ENCODE results near the gene LARP1. TPM values are rescaled to one million over a fixed set of nuclear protein-coding genes. Genes with fewer than 3 reads are reported as not detected.

LARP1 gene
- total and polyA plus RNA-seq, 9 of the 15 experiments (the other 6 are each of a cell fraction or from before 2014, with no cell fraction given), result 22.6 to 300 (median 92.0) TPM

- H3K9ac ChIP-seq (ENCODE audit: insufficient read depth in 1 of 2, low read depth in 2 of 2, low read length in 2 of 2), result peak overlapping the region in 1 of 2 experiments; percentile 47; a peak in 1 of 4 replicates
- H2AFZ ChIP-seq (ENCODE audit: low read depth, low read length), result no peak overlapping the region
- peaks cover 98% of the 10 kb centered on the region for H3K79me2 ChIP-seq (ENCODE audit: control insufficient read depth, insufficient read depth, low read length)
- ChIA-PET POLR2A (interaction anchor here (0.9 to 5.7 kb wide), 8 partner anchors 7 to 88 kb away, joined by 3 to 53 read pairs (median 6); no protein-coding TSS in a partner anchor), CTCF (ENCODE audit: low intra/inter-chr PET ratio) (no interaction called here)
- H3K27ac ChIP-seq (ENCODE audit: extremely low read depth, low read depth, low read length), result peak overlapping the region; percentile 28; the same call in 1 of the 3 replicates
- peaks cover 77% of the 10 kb centered on the region for H3K36me3 ChIP-seq (ENCODE audit: control insufficient read depth, insufficient read depth, low read length)
- in situ Hi-C loops (cut with MboI) (no loop called here), intact Hi-C loops (cut with micrococcal nuclease) (no loop called here)
- 89% methylated on average over 3 of the region's 3 CpGs for WGBS (ENCODE audit: insufficient coverage, low coverage, missing lambda C conversion rate)
- H3K4me3 ChIP-seq, result no peak overlapping the region
- H3K9me3 ChIP-seq (replicated peaks; ENCODE audit: control insufficient read depth, insufficient read depth, low read depth, low read length), result no peaks in the 10 kb centered on the region; the same call in 1 of the 2 replicates
- ATAC-seq, result peak; percentile 3; the same call in 1 of the 3 replicates
- H3K9me1 ChIP-seq (ENCODE audit: control insufficient read depth, insufficient read depth, low read length), result peaks cover 14% of the 10 kb centered on the region
- no peak for DNase-seq (ENCODE audit: extremely low read depth in 1 of 4, low spot score in 3 of 4)
- TF ChIP-seq ZFPM2 (CRISPR knock-in tag; IDR thresholded peaks at IDR 0.05), result no peak
- TF ChIP-seq BRCA1 (IDR thresholded peaks at IDR 0.05), result no peak
- no peak for TF ChIP-seq BRCA1 (CRISPR knock-in tag; IDR thresholded peaks at IDR 0.05)
- no peak for TF ChIP-seq L3MBTL2 (IDR thresholded peaks at IDR 0.05)
- no peak for TF ChIP-seq MTA2 (IDR thresholded peaks at IDR 0.05; ENCODE audit: low read depth)
- TF ChIP-seq ZC3H11A (IDR thresholded peaks at IDR 0.05; ENCODE audit: low read depth, low read length), result no peak
- no peak for TF ChIP-seq ZBTB5 (IDR thresholded peaks at IDR 0.05)
- TF ChIP-seq PRMT5 (CRISPR knock-in tag; IDR thresholded peaks at IDR 0.05), result no peak
- TF ChIP-seq KAT8 (IDR thresholded peaks at IDR 0.05; ENCODE audit: low read depth), result no peak
- no peak for TF ChIP-seq NUFIP1 (IDR thresholded peaks at IDR 0.05; ENCODE audit: partially characterized antibody)
- no peaks in the 10 kb centered on the region for H3K27me3 ChIP-seq (ENCODE audit: control insufficient read depth in 2 of 2, insufficient read depth in 2 of 2, low read length in 2 of 2)
- H3K4me1 ChIP-seq (replicated peaks in 1 of 2; ENCODE audit: control insufficient read depth in 2 of 2, insufficient read depth in 2 of 2, low read length in 2 of 2), result peaks cover 29 to 59% of the 10 kb centered on the region in 2 experiments
- peak overlapping the region; percentile 4; the same call in 1 of the 2 replicates for H3K4me2 ChIP-seq (ENCODE audit: insufficient read depth, low read length)
- peaks cover 88% of the 10 kb centered on the region for H4K20me1 ChIP-seq (replicated peaks; ENCODE audit: control insufficient read depth, insufficient read depth, low read length)
- no peak for FAIRE-seq
- no TSS peak for BruUV-seq (replicated peaks)
Observed at GRCh38 chr5:154766558-154767281, 11.5 kb downstream of the LARP1 start.
